DND-41 (cell line): Measurements from ENCODE around the gene SNCAIP.

ENCODE experiments used
- CTCF ChIP-seq: IDR thresholded peaks from 2 replicates; pipeline ENCODE4 v1.5.1; 2012; ENCODE audit warnings: borderline replicate concordance, low read length, moderate library complexity, mild to moderate bottlenecking; ENCODE audit not compliant: poor library complexity, severe bottlenecking; ENCODE audit errors: extremely low read depth
- EZH2 ChIP-seq: IDR thresholded peaks from 3 replicates; pipeline ENCODE4 v1.6.1; 2012; ENCODE audit warnings: borderline replicate concordance, low read depth, mild to moderate bottlenecking, moderate library complexity, low read length, inconsistent platforms; ENCODE audit not compliant: severe bottlenecking

- no peak for TF ChIP-seq CTCF
- no peak for TF ChIP-seq EZH2
These were observed 145.3 kb downstream of the SNCAIP start for GRCh38 chr5:122457178-122457826.
